HG02571 (cell line): ENCODE results near the gene SSTR3.

Experiments used
- ATAC-seq: cut with Tn5 transposase; IDR thresholded peaks from one replicate; pipeline ENCODE4 v1.9.1; 2021; ENCODE audit warnings: mild to moderate bottlenecking, moderate library complexity; ENCODE audit not compliant: unreplicated experiment

The SSTR3 gene

DNA sequence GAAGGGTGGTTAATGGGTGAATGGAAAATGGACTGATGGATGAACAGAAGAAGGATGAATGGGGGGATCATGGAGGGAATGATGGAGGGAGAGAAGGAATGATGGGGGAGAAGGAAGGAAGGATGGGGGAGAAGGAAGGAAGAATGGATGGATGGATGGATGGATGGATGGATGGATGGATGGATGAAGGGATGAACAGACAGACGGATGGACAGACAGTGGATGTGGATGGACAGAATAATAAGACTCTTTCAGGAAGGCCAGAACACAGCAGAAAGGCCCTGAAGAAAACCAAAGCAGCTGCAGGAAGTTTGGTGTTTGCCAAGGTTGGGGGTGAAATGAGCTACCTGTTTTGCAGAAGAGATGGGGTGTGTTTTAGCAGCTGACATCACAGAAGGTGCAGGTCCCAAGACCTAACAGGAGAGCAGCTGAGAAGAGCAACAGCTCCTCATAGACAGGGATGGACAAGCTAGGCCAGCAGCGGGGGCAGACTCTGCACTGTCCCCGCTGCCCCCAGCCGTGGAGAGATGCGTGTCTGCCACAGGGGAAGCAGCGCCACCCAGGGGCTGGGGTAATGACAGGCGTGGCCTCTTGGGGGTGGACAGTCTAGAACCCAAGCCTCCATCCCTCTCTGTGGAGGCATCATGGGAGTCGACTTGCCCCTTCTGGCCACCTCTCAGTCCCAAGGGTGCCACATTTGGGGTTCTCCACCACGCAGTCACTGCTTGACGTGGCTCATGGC is 42.2 kb downstream of the SSTR3 start:
- no peak for ATAC-seq

- no peak for ATAC-seq
Observed at GRCh38 chr22:37169406-37169805, 42.9 kb downstream of the SSTR3 start.

DNA sequence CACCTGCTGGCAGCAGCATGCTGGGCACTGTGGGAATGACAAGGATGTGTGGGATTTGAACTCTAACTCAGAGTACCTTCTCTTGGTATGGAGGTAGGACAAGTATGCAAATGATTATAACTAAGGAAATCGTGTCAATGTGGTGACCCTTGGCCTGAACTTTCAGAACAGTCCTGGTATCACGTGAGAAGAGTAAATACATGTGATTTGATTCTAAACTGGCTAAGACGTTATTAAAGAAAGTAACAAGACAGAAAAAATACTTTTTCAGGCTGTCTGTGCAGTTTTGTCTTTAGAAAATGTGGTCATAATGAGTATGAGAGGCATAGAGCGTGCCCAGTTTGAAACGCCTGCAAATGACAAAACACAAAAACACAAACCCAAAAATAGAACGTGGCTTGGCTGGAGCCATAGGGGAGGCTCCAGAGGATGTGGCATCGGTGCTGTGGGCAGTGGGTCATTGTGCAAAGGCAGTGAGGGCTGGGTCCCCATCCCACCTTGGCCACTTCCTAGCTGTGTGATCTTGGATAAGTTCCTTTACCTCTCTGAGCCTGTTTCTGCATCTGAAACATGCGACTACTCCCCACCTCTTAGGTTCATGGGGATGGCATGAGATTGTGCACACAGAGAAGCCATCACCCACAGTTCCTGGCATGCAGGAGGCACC is 44.2 kb downstream of the SSTR3 start:
- ATAC-seq = no peak

DNA sequence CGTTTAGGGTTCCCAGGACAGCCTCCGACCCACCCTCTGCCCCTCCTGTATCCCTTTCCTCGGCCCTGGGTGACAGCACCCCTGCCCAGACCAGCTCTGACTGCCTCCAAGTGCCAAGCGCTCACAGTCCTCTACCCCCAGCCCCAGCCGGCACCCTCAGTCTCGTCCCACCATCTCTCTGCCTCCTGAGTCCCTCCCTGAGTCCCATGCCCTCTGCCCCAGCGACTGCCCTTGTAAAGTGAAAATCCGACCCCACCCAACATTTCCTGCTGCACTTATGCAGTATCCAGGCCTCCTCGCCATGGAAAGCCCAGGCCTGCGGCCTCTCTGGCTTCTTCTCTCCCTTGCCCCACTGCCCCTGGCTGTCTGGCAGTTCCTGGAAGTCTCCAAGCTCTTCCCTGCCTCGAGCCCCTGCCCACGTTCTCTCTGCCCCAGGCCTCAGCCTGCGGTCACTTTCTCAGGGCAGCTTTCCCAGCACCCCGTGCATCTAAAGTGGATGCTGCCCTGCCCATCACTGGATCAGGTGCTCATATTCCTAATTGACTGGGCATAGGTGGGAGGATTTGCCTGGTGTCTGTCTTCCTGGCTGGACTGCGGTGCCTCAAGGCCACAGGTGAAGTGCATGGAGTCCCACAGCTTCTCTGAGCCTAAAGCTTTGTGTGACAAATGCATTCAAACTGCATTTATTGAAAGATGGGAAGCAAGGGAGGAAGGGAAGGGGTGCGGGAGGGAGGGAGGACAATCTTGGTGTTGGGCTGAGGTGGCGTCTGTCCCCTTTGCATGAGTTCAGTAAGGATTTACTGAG is 44.9 kb downstream of the SSTR3 start:
- no peak for ATAC-seq

DNA sequence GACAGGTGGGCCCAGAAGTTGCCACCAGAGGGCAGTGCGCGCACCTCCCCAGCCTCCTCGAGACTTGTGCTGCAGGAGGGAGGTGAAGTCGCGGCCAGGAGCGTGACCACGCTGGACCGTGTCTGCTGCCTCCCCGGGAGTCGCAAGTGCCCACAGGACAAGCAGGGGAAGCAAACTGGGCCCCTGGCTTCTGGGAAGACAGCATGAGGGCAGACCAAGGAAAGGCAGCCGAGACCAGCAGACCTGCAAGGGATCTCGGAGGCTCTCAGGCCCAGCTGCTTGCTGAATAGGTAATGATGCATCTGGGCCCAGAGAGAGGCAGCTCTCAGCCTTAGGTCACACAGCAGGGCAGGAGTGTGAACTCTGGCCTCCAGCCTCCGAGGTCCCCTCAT is 45.6 kb downstream of the SSTR3 start:
- no peak for ATAC-seq

DNA sequence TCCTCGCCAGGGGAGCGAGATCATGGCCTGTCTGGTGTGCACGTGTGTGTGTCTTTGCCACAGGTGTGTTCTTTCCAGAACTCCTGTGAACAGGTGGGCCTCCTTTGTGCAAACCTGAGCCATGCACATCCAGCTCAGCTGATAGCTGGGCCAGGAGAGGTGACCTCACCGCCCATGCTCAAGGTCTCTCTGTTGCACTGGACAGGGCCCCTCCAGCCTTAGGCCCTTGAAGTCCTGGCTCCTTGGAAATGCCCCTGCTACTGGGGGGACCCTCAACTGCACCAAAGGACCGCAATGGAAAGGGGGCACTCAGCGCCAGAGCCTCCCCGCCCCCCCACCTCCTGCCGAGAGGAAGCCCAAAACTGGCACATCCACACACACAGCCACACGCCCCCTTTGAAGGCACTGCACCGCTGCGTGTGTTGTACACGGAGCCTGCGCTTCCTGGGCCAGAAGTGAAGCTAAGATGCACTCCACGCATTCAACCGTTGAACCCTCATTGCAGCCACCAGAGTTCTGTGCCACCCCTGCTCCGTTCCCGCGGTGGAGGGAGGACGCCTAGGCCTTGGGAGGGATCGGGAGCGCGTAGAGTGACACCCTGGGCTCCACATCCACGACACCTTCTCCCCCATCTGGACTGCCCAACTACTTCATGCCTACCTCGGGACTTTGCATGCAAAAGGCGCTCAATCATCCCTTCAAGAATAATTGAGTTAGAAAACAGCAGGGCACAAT is 46.2 kb downstream of the SSTR3 start:
- ATAC-seq = no peak

DNA sequence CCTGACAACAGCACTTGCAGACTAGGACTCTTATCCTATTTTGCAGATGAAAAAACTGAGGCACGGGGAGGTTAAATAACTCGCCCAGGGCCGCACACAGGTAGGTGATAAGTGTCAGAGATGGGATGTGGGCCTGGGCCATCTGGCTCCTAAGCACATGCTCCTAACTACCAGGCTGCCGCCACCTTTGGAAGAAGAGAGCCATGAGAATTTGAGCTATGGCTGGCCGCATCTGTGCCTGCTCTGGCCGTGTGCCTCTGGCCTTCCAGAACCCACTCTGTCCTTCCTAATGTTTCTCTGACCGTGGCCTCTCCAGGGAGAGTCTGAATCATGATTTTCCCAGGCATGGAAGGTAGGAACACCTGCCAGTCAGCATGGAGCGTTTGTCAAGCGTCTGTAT is 47.2 kb downstream of the SSTR3 start:
- ATAC-seq = no peak

GRCh38 chr22:37164505-37164887 is 47.8 kb downstream of the SSTR3 start:
- ATAC-seq = peak; percentile 1

DNA sequence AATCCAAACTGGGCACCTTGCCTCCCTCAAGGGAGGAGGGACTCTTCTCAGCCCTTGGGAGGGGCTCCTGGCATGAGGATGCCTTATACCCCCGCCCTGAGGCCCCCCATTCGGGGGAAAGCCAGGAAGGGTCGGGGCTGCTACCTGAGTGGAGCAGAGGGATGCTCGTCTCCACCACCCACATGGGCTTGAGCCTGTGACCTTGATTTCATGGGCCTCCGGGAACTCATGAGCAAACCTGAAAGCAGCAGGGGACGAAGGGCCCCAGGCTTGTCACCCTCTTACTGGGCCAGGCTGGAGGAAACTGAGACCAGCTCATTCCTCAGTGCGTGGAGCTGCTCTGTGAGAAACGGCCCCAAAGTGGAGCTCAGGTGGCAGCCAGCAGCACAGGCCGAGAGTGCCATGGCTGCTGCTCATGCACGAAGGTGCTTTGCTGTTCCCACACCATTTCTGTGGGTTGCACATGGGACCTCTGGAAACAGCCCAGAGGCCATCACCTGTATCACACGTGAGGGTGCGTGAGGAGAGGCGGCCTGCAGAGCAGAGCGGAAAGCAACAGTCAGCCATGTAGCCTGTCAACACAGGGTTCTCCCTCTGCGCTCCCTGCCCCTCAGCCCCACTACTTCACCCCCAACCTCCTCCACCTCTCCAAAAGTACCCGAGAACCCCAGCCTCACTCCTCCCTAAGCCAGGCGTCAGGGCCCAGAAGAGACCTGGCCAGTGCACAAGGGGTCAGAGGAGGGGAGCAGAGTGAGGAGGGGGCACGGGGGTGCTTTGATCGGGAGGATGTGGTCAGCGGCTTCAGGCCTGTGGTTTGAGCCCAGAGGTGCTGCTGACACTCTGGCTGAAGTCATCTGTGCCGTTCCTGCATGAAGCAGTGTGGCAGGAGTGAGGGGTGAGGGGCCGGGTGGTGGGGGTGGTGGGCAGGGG is 48.4 kb downstream of the SSTR3 start:
- ATAC-seq = peak; percentile 33

- peak; percentile 3 for ATAC-seq
Observed at GRCh38 chr22:37163096-37163489, 49.2 kb downstream of the SSTR3 start.

GRCh38 chr22:37162221-37163095 is 49.8 kb downstream of the SSTR3 start:
- peak; percentile 40 for ATAC-seq

GRCh38 chr22:37161443-37161842 is 50.8 kb downstream of the SSTR3 start:
- ATAC-seq = no peak

GRCh38 chr22:37160027-37160426 is 52.2 kb downstream of the SSTR3 start:
- no peak for ATAC-seq

GRCh38 chr22:37158963-37159290 is 53.4 kb downstream of the SSTR3 start:
- ATAC-seq = no peak

DNA sequence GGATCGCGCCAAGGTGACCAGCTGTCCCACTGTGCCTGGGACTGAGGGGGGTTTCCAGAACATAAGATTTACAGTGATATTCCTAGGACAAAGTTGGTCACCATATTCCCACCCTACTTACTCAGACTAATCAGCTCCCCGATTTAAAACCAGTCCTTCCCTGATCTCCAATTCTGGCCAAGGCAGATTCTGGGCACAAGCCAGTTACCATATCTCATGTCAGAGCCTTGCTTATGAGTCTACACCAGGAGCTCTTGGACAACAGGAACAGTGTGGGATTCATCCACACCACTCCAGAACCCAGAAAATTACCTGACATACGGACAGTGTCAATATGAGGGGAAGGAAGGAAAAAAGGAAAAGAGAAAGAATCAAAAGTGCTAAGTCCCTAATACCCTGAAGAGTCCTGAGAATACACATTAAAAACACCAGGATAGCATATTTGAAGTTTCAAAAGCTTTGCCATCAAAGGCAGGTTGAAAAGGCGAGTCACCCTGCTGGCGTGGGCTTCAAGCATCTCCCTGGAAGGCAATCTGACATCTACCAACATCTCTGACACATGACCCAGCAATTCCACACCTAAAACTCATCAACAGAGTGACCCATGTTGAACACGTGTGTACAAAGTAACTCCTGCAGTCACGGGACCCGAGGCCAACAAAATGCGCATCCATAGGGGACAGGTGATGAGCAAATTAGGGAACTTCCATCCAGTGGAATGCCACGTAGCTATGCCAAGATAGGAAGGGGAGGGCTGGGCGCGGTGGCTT is 54.6 kb downstream of the SSTR3 start:
- ATAC-seq = no peak

DNA sequence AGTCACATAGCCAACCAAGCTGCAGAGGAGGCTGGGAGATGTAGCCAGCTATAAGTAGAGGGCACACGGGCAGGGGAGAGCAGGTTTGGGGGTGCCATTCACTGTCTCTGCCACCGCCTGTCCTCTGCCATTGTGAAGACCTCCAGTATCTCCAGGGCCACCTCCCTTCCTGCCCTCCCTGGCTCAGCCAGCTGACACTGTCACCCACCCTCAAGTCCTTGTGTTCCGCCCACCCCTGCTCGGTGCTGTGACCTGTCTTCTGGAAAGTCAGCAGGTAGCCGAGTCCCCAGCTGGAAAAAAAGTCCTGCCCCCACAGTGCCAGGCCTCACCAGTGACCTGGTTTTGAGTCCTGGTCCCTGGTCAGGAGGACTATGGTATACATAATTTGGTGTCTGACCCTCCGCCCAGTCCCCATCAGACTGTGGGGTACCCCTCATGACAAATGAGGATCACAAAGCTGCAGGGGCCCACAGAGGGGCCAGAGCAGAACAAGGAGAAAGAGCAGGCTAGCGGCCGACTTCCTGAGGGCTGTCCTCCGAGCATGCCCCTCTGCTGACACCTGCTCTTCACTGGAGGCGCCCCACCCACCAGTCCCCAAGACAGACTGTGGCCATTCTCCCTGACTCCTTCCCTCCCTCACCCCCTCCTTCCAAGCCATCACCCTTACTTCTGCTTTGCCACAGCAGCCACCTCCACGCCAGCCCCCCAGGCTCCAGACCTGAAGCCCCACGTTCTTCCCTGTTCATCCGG is 55.4 kb downstream of the SSTR3 start:
- no peak for ATAC-seq

DNA sequence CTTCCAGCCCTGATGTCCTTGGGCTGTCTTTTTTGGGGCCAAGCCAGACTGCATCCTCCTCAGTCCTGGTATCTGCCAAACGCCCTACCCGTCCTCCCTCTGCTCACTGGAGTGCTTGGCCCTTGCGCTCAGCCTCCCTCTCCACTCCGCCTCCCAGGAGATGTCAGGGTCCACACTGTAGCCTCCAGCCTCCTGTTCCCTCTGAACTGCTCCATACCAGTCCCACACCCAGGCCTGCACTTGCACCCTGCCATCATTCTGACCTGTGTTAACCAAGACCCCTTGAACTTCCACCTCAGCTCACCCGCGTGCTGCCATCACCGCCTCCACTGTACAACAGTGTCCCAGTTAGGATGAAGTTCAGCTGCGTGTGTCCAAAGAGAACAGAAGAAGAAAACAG is 56.3 kb downstream of the SSTR3 start:
- no peak for ATAC-seq
